ENCODE data around the gene BCL2L1.

- TF ChIP-seq CTCF (IDR thresholded peaks at IDR 0.05; ENCODE audit: low read depth, low read length) (no peak), EZH2phosphoT487 (IDR thresholded peaks at IDR 0.05; ENCODE audit: low read depth) (no peak)
Observed at GRCh38 chr20:31713312-31714273, 9.1 kb downstream of the BCL2L1 start.

Measured in OCI-LY3 (cell line).